Stomach (tissue), 4 donors: ENCODE results near the gene GGA1.

Experiments used
- EP300 ChIP-seq: sonication (generic); formaldehyde crosslinking; IDR thresholded peaks from one replicate; pipeline ENCODE4 v1.6.1; 2017; ENCODE audit warnings: antibody characterized with exemption
- POLR2A ChIP-seq, 4 donors: fragments of 450-650 bp; IDR thresholded peaks; one replicate each; pipeline ENCODE4 v1.6.1; 2016; ENCODE audit warnings: antibody characterized with exemption in 4 of 4, control low read depth in 2 of 4, mild to moderate bottlenecking in 1 of 4, moderate library complexity in 1 of 4

- TF ChIP-seq EP300 (no peak), POLR2A (IDR thresholded peaks at IDR 0.05) (no peak)
These were observed 23.0 kb downstream of the GGA1 start for GRCh38 chr22:37631448-37632173.
